Breast epithelium (tissue), 3 donors: ENCODE results near the gene GLIS1.

ENCODE experiments used
- POLR2A ChIP-seq: fragments of 450-650 bp; IDR thresholded peaks from one replicate; pipeline ENCODE4 v1.6.1; 2016; ENCODE audit warnings: antibody characterized with exemption, mild to moderate bottlenecking, moderate library complexity
- POLR2AphosphoS5 ChIP-seq, 3 donors: sonication (generic); formaldehyde crosslinking; IDR thresholded peaks; one replicate each; pipeline ENCODE4 v1.6.1; 2017; ENCODE audit warnings: antibody characterized with exemption in 3 of 3
- TF ChIP-seq, protein P1 (sequence below), 3 donors: fragments of 450-650 bp; IDR thresholded peaks; one replicate each; pipeline ENCODE4 v1.5.1; 2016 to 2017; ENCODE audit warnings: antibody characterized with exemption in 3 of 3, mild to moderate bottlenecking in 3 of 3, moderate library complexity in 3 of 3

DNA sequence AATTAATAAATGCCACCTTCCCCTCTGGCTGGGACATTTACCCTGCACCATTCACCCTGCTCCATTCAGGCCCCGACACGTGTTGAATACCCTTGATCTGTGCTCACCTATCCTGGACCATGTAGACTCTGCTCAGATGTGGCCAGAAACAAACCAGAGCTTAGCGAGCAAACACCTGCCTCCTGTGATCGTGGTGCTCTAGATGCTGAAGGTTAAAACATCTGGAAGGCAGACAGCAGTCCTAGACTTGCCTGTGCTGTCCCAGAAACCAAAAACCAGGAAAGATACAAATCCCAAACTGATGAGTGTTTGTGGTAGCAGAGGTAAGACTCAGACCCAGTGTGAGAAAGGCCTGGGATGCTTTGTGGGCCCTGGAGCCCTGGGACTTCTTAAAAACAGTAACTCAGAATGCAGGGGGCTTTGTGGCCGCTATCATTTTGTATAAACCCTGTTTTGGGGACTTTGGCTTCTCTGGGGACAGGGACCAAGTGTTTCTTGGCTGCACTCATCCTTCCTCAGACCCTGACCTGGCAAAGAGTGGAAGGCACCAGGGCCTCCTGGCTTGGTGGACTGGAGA, 180.1 kb downstream of the GLIS1 start:
- TF ChIP-seq, protein P1, sequence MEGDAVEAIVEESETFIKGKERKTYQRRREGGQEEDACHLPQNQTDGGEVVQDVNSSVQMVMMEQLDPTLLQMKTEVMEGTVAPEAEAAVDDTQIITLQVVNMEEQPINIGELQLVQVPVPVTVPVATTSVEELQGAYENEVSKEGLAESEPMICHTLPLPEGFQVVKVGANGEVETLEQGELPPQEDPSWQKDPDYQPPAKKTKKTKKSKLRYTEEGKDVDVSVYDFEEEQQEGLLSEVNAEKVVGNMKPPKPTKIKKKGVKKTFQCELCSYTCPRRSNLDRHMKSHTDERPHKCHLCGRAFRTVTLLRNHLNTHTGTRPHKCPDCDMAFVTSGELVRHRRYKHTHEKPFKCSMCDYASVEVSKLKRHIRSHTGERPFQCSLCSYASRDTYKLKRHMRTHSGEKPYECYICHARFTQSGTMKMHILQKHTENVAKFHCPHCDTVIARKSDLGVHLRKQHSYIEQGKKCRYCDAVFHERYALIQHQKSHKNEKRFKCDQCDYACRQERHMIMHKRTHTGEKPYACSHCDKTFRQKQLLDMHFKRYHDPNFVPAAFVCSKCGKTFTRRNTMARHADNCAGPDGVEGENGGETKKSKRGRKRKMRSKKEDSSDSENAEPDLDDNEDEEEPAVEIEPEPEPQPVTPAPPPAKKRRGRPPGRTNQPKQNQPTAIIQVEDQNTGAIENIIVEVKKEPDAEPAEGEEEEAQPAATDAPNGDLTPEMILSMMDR (IDR thresholded peaks at IDR 0.05) = no peak
- TF ChIP-seq POLR2A (no peak), POLR2AphosphoS5 (IDR thresholded peaks at IDR 0.05) (no peak)
